Transverse colon (tissue), 4 donors: ENCODE results near the gene MBD2.

Source experiments
- CTCF ChIP-seq, 5 experiments: fragments of 200-600 bp in 3 of 5; fragments of 450-650 bp in 2 of 5; sonication (generic) in 3 of 5; IDR thresholded peaks; 1 replicate in 2 of 5; 2 replicates in 3 of 5; pipeline ENCODE4 v1.5.1; 2016 to 2017; ENCODE audit warnings: antibody characterized with exemption in 5 of 5, inconsistent platforms in 3 of 5, mild to moderate bottlenecking in 2 of 5, moderate library complexity in 1 of 5
- EP300 ChIP-seq: sonication (generic); formaldehyde crosslinking; IDR thresholded peaks from one replicate; pipeline ENCODE4 v1.6.1; 2017; ENCODE audit warnings: antibody characterized with exemption, low read depth
- POLR2A ChIP-seq: fragments of 450-650 bp; IDR thresholded peaks from one replicate; pipeline ENCODE4 v1.6.1; 2016; ENCODE audit warnings: antibody characterized with exemption, mild to moderate bottlenecking, moderate library complexity
- POLR2AphosphoS5 ChIP-seq, 3 donors: sonication (generic); formaldehyde crosslinking; IDR thresholded peaks; one replicate each; pipeline ENCODE4 v1.6.1; 2016; ENCODE audit warnings: antibody characterized with exemption in 3 of 3

DNA sequence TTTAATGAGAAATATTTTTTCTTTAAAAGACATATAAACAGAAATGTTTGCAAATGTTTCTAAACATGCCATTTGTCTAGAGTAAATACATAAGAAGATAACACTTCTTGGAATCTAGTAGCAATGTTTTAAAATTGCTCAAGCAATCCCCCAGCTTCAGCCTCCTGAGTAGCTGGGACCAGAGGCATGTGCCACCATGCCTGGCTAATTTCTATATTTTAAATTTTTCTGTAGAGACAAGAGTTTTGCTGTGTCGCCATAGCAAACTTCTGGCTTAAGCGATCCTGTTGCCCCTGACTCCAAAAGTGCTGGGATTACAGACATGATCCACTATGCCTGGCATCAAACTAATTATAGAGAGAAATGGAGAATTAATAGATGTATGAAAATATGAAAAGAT, 14.6 kb upstream of the MBD2 start:
- TF ChIP-seq POLR2A = no peak
- TF ChIP-seq CTCF (IDR thresholded peaks at IDR 0.05) = no peak
- no peak for TF ChIP-seq POLR2AphosphoS5 (IDR thresholded peaks at IDR 0.05)
- no peak for TF ChIP-seq EP300
